H1 (cell line): ENCODE results near the gene RNF149. TPM values are rescaled to one million over a fixed set of nuclear protein-coding genes. Genes with fewer than 3 reads are reported as not detected.

ENCODE experiments used
- CTCF ChIA-PET: fragments of 300-600 bp; sonication (Branson Sonifier 250); formaldehyde crosslinking; loops from one replicate; lab custom pipeline; 2021; ENCODE audit not compliant: partially characterized antibody; lab: Charles Lee
- POLR2A ChIA-PET: fragments of 300-600 bp; sonication (Branson Sonifier 250); formaldehyde crosslinking; loops from one replicate; lab custom pipeline; 2021; ENCODE audit warnings: inconsistent platforms; ENCODE audit not compliant: partially characterized antibody; lab: Charles Lee
- DNase-seq, 2 experiments: peaks; one replicate each; pipeline versions ENCODE4 v3.0.0 to v3.0.0-alpha.2; 2010 to 2022; ENCODE audit warnings: low spot score in 2 of 2, low read depth in 1 of 2, mixed read lengths in 1 of 2
- FAIRE-seq: peaks from 2 replicates; lab custom pipeline; 2011; peaks lifted over from hg19 to GRCh38; lab: Jason Lieb, UNC
- H2AFZ ChIP-seq: 2 replicates; pipeline ENCODE4 v1.8.1; 2012; ENCODE audit warnings: low read length, inconsistent platforms
- H2AK5ac ChIP-seq: 2 replicates; pipeline ENCODE4 v1.6.1; 2013; ENCODE audit warnings: low read depth, low read length
- H2BK120ac ChIP-seq: replicated peaks from 2 replicates; pipeline ENCODE3; 2013; ENCODE audit warnings: low read depth, low read length, inconsistent platforms
- H2BK12ac ChIP-seq: 2 replicates; pipeline ENCODE4 v1.6.1; 2013; ENCODE audit warnings: low read depth, low read length
- H2BK15ac ChIP-seq: 2 replicates; pipeline ENCODE4 v1.6.1; 2013; ENCODE audit warnings: low read length
- H2BK20ac ChIP-seq: 2 replicates; pipeline ENCODE4 v1.6.1; 2013; ENCODE audit warnings: low read length
- H2BK5ac ChIP-seq: 2 replicates; pipeline ENCODE4 v1.6.1; 2013; ENCODE audit warnings: low read depth, low read length
- H3K14ac ChIP-seq: 2 replicates; pipeline ENCODE4 v1.6.1; 2013; ENCODE audit warnings: inconsistent platforms; ENCODE audit not compliant: insufficient read length
- H3K18ac ChIP-seq: 2 replicates; pipeline ENCODE4 v1.6.1; 2013; ENCODE audit warnings: low read length; ENCODE audit errors: extremely low read depth
- H3K23ac ChIP-seq: 2 replicates; pipeline ENCODE4 v1.6.1; 2013; ENCODE audit warnings: inconsistent platforms; ENCODE audit not compliant: insufficient read length
- H3K23me2 ChIP-seq: 2 replicates; pipeline ENCODE4 v1.6.1; 2013; ENCODE audit warnings: low read depth, low read length
- H3K27ac ChIP-seq: 2 replicates; pipeline ENCODE4 v1.6.1; 2011; ENCODE audit warnings: low read depth, low read length, inconsistent platforms
- H3K27me3 ChIP-seq, 4 experiments: replicated peaks in 1 of 4; 1 replicate in 1 of 4; 2 replicates in 3 of 4; pipeline versions ENCODE4 v1.6.1 to v1.8.1; 2011 to 2013; ENCODE audit warnings: low read length in 3 of 4, mild to moderate bottlenecking in 3 of 4, inconsistent platforms in 2 of 4, mixed read lengths in 2 of 4, moderate library complexity in 1 of 4; ENCODE audit not compliant: control insufficient read depth in 3 of 4, insufficient read depth in 3 of 4; ENCODE audit errors: extremely low read depth in 1 of 4
- H3K36me3 ChIP-seq, 4 experiments: 2 replicates each; pipeline versions ENCODE4 v1.6.1 to v1.8.1; 2011 to 2013; ENCODE audit warnings: mild to moderate bottlenecking in 4 of 4, low read length in 3 of 4, moderate library complexity in 2 of 4, control low read depth in 1 of 4, inconsistent platforms in 1 of 4; ENCODE audit not compliant: insufficient read depth in 4 of 4, control insufficient read depth in 2 of 4
- H3K4ac ChIP-seq: replicated peaks from 2 replicates; pipeline ENCODE3; 2013; ENCODE audit warnings: low read length, low read depth, mixed read lengths, inconsistent platforms; ENCODE audit not compliant: insufficient read length
- H3K4me1 ChIP-seq, 4 experiments: replicated peaks in 1 of 4; 1 replicate in 1 of 4; 2 replicates in 3 of 4; pipeline versions ENCODE4 v1.6.1 to v1.8.1; 2011 to 2013; ENCODE audit warnings: low read length in 3 of 4, inconsistent platforms in 2 of 4, mixed read lengths in 1 of 4; ENCODE audit not compliant: insufficient read depth in 4 of 4, control insufficient read depth in 3 of 4
- H3K4me2 ChIP-seq, 2 experiments: 2 replicates each; pipeline versions ENCODE4 v1.6.1 to v1.8.1; 2011 to 2013; ENCODE audit warnings: low read depth in 2 of 2, low read length in 2 of 2, control low read depth in 1 of 2, inconsistent platforms in 1 of 2, mild to moderate bottlenecking in 1 of 2; ENCODE audit not compliant: insufficient read depth in 1 of 2
- H3K4me3 ChIP-seq, 4 experiments: fragments of 200-600, 300-600 bp in 1 of 4; sonication (generic), shearing (Covaris generic), sonication (Bioruptor Twin) in 1 of 4; 2 replicates each; pipeline versions ENCODE4 v1.5.1 to v1.8.1; 2011 to 2016; ENCODE audit warnings: low read length in 4 of 4, low read depth in 3 of 4, control low read depth in 2 of 4, inconsistent platforms in 2 of 4, mild to moderate bottlenecking in 2 of 4, mixed read lengths in 1 of 4, moderate library complexity in 1 of 4; ENCODE audit not compliant: insufficient read depth in 2 of 4; ENCODE audit errors: extremely low read depth in 1 of 4
- H3K56ac ChIP-seq: replicated peaks from 2 replicates; pipeline ENCODE3; 2013; ENCODE audit warnings: low read depth, mild to moderate bottlenecking, mixed read lengths, low read length, inconsistent platforms; ENCODE audit not compliant: insufficient read length
- H3K79me1 ChIP-seq: 2 replicates; pipeline ENCODE4 v1.6.1; 2013; ENCODE audit warnings: low read depth, low read length, control low read depth
- H3K79me2 ChIP-seq, 2 experiments: 2 replicates each; pipeline versions ENCODE4 v1.6.1 to v1.8.1; 2012 to 2013; ENCODE audit warnings: low read length in 2 of 2, mild to moderate bottlenecking in 2 of 2, inconsistent platforms in 1 of 2; ENCODE audit not compliant: insufficient read depth in 2 of 2, control insufficient read depth in 1 of 2
- H3K9ac ChIP-seq, 4 experiments: replicated peaks in 1 of 4; 1 replicate in 1 of 4; 2 replicates in 3 of 4; pipeline versions ENCODE4 v1.6.1 to v1.8.1; 2011 to 2013; ENCODE audit warnings: low read depth in 3 of 4, low read length in 3 of 4, control low read depth in 2 of 4, mild to moderate bottlenecking in 2 of 4, moderate library complexity in 2 of 4, inconsistent platforms in 1 of 4; ENCODE audit errors: extremely low read depth in 1 of 4
- H3K9me3 ChIP-seq, 2 experiments: 2 replicates each; pipeline versions ENCODE4 v1.6.1 to v1.8.1; 2012 to 2013; ENCODE audit warnings: mild to moderate bottlenecking in 2 of 2, moderate library complexity in 2 of 2, control low read depth in 1 of 2, inconsistent platforms in 1 of 2, low read depth in 1 of 2, low read length in 1 of 2, mixed read lengths in 1 of 2; ENCODE audit not compliant: insufficient read depth in 2 of 2
- H4K20me1 ChIP-seq, 2 experiments: replicated peaks in 1 of 2; 2 replicates each; pipeline versions ENCODE3 to v1.8.1; 2011 to 2013; ENCODE audit warnings: inconsistent platforms in 2 of 2, low read length in 2 of 2, mild to moderate bottlenecking in 1 of 2; ENCODE audit not compliant: insufficient read depth in 2 of 2, control insufficient read depth in 1 of 2
- H4K5ac ChIP-seq: 2 replicates; pipeline ENCODE4 v1.6.1; 2013; ENCODE audit warnings: low read length, low read depth, mixed read lengths, inconsistent platforms; ENCODE audit not compliant: insufficient read length
- H4K8ac ChIP-seq: 2 replicates; pipeline ENCODE4 v1.8.0; 2013; ENCODE audit warnings: mild to moderate bottlenecking, moderate library complexity, low read length, inconsistent platforms; ENCODE audit not compliant: insufficient read depth; ENCODE audit errors: extremely low read depth
- H4K91ac ChIP-seq: replicated peaks from 2 replicates; pipeline ENCODE3; 2013; ENCODE audit warnings: low read length, mixed read lengths, inconsistent platforms; ENCODE audit not compliant: insufficient read length
- CBX8 ChIP-seq: fragments of 300-800, 300-1000 bp; sonication (generic); IDR thresholded peaks from 2 replicates; pipeline ENCODE4 v1.7.1; 2016; ENCODE audit warnings: low read depth, low read length, borderline replicate concordance
- CTCF ChIP-seq, 3 experiments: IDR thresholded peaks; 1 replicate in 2 of 3; 2 replicates in 1 of 3; pipeline versions ENCODE4 v1.5.1 to v1.6.1; 2011; ENCODE audit warnings: low read length in 3 of 3, mild to moderate bottlenecking in 3 of 3, inconsistent platforms in 2 of 3, low read depth in 1 of 3, moderate library complexity in 1 of 3; ENCODE audit not compliant: insufficient read depth in 1 of 3; ENCODE audit errors: control extremely low read depth in 1 of 3
- NANOG ChIP-seq: IDR thresholded peaks from 2 replicates; pipeline ENCODE4 v1.6.1; 2011; ENCODE audit warnings: low read length, low read depth, mild to moderate bottlenecking, inconsistent platforms; ENCODE audit not compliant: insufficient read depth, poor library complexity, severe bottlenecking
- POLR2A ChIP-seq, 2 experiments: IDR thresholded peaks; 1 replicate in 1 of 2; 2 replicates in 1 of 2; pipeline ENCODE4 v1.6.1; 2011; ENCODE audit warnings: low read depth in 2 of 2, low read length in 2 of 2, mild to moderate bottlenecking in 2 of 2; ENCODE audit errors: control extremely low read depth in 1 of 2
- RAD21 ChIP-seq, 2 experiments: IDR thresholded peaks in 1 of 2; conservative IDR thresholded peaks in 1 of 2; 2 replicates each; pipeline ENCODE4 v1.6.1; 2011; ENCODE audit warnings: low read depth in 2 of 2, low read length in 2 of 2, improper control_type of control experiment in 1 of 2, inconsistent platforms in 1 of 2, mild to moderate bottlenecking in 1 of 2, moderate library complexity in 1 of 2
- TAF1 ChIP-seq: IDR thresholded peaks from 2 replicates; pipeline ENCODE4 v1.6.1; 2011; ENCODE audit warnings: mild to moderate bottlenecking, low read depth, low read length
- USF2 ChIP-seq: IDR thresholded peaks from 2 replicates; pipeline ENCODE4 v1.6.1; 2011; ENCODE audit warnings: low read length, improper control_type of control experiment
- WGBS, 2 experiments: shearing (Covaris generic) in 1 of 2; methylation state at CpG; one replicate each; pipeline versions ENCODE4 v1.1.6 to v1.1.7; 2013 to 2015; ENCODE audit warnings: low lambda C conversion rate in 2 of 2, mixed read lengths in 2 of 2, inconsistent platforms in 1 of 2, low coverage in 1 of 2, missing lambda C conversion rate in 1 of 2; ENCODE audit not compliant: insufficient replicate concordance in 2 of 2, insufficient coverage in 1 of 2, insufficient read length in 1 of 2; ENCODE audit errors: extremely low coverage in 1 of 2, missing lambda C conversion rate in 1 of 2; 5-methylcytosine and 5-hydroxymethylcytosine counted together
- polyA plus RNA-seq, 7 experiments: library from polyadenylated mRNA; depleted of rRNA in 3 of 7; stranded (reverse) in 5 of 7; unstranded in 2 of 7; fragments of >200 nt in 5 of 7; fragments of 200-250 nt in 2 of 7; gene quantifications; 1 replicate in 5 of 7; 2 replicates in 1 of 7; 4 replicates in 1 of 7; pipeline versions ENCODE4 v1.2.1 to v1.2.3, GENCODE V29; 2011 to 2013; ENCODE audit warnings: missing spikeins in 2 of 7, mixed read lengths in 2 of 7
- total RNA-seq: library from RNA; stranded (reverse); fragmentation: NEBNext Ultra II Directional; extraction: Animal tissue kit (Norgen Biotek cat#: 25700); gene quantifications from 2 replicates; pipeline ENCODE4 v1.2.1, GENCODE V29; 2021

The RNF149 gene
- total and polyA plus RNA-seq, 2 of the 8 experiments (the other 6 are each of a cell fraction or from before 2014, with no cell fraction given), result 16.6 to 28.2 TPM

GRCh38 chr2:101341421-101341820, 32.9 kb upstream of the RNF149 start:
- peaks cover 7 to 19% (median 12%) of the 10 kb centered on the region in 4 experiments for H3K4me1 ChIP-seq
- H2AK5ac ChIP-seq, result no peak overlapping the region
- H2BK120ac ChIP-seq, result no peak overlapping the region
- peak in 1 of 2 experiments; percentile 77 for DNase-seq
- H3K18ac ChIP-seq, result no peak overlapping the region; the same call in 1 of the 2 replicates
- H3K27ac ChIP-seq, result no peak overlapping the region
- no peaks in the 10 kb centered on the region; a peak in 1 of 4 replicates for H3K9me3 ChIP-seq
- H2BK12ac ChIP-seq, result no peak overlapping the region
- WGBS, 2 experiments, result 72% methylated on average over 7 of the region's 7 CpGs; no CpG with 5 or more reads in 1 of the 2 experiments
- POLR2A ChIA-PET, result interaction anchor here (1.1 to 1.8 kb wide), 4 partner anchors 10 to 41 kb away, joined by 3 to 7 read pairs (median 4); no protein-coding TSS in a partner anchor
- no peak for TF ChIP-seq CTCF (IDR thresholded peaks at IDR 0.05; ENCODE audit: control extremely low read depth in 1 of 3, insufficient read depth in 1 of 3, low read depth in 1 of 3, low read length in 3 of 3)
- no peak for TF ChIP-seq TAF1
- no peak for TF ChIP-seq USF2
- no peak for TF ChIP-seq RAD21 (IDR thresholded peaks at IDR 0.05 in 1 of 2, conservative IDR thresholded peaks at IDR 0.05 in 1 of 2; ENCODE audit: low read depth in 2 of 2, low read length in 2 of 2)
- TF ChIP-seq POLR2A (IDR thresholded peaks at IDR 0.05; ENCODE audit: control extremely low read depth in 1 of 2, low read depth in 2 of 2, low read length in 2 of 2), result no peak
- TF ChIP-seq CBX8, result no peak
- no peak for TF ChIP-seq NANOG
- H3K14ac ChIP-seq, result no peak overlapping the region
- H3K36me3 ChIP-seq, result no peaks in the 10 kb centered on the region
- no peak overlapping the region for H3K4me3 ChIP-seq
- no peaks in the 10 kb centered on the region for H3K79me2 ChIP-seq
- H2BK15ac ChIP-seq, result peak overlapping the region; percentile 25; the same call in 1 of the 2 replicates
- no peak overlapping the region for H3K9ac ChIP-seq
- CTCF ChIA-PET, result interaction anchor here (0.6 to 5.2 kb wide), 24 partner anchors 8 to 665 kb away, joined by 3 to 48 read pairs (median 6); partner anchors contain the start of gene CREG2
- H4K20me1 ChIP-seq, result no peaks in the 10 kb centered on the region
- H3K4me2 ChIP-seq, result no peak overlapping the region
- H3K27me3 ChIP-seq, result no peaks in the 10 kb centered on the region
- H4K8ac ChIP-seq, result no peak overlapping the region
- H3K79me1 ChIP-seq, result no peaks in the 10 kb centered on the region
- H4K5ac ChIP-seq, result no peak overlapping the region
- no peak overlapping the region for H2AFZ ChIP-seq
- no peak overlapping the region for H3K4ac ChIP-seq
- H4K91ac ChIP-seq, result no peak overlapping the region
- H3K56ac ChIP-seq, result no peak overlapping the region
- no peak overlapping the region for H3K23ac ChIP-seq
- H2BK5ac ChIP-seq, result peak overlapping the region; percentile 60; the same call in 1 of the 2 replicates
- H2BK20ac ChIP-seq, result peak overlapping the region; percentile 100; the same call in 1 of the 2 replicates
- H3K23me2 ChIP-seq, result no peaks in the 10 kb centered on the region
- no peak for FAIRE-seq
